ENCODE measurements around the gene COA3.
"Not testable (repeated sequence)": the region's sequence is repeated elsewhere in the genome, so short reads cannot be mapped to it uniquely, and the experiment has no call there.

The COA3 gene

GRCh38 chr17:42780851-42781638 lies 17.5 kb downstream of the COA3 start:
- DNase-seq, result no peak

GRCh38 chr17:42779936-42780850 lies 18.3 kb downstream of the COA3 start, which contains the start of gene WNK4:
Gene WNK4, plus strand, starts transcription at chr17:42780610. Its CDS starts 89 bp downstream, at chr17:42780699.
- peak; percentile 53 for DNase-seq

- DNase-seq, result peak; percentile 31
Observed at GRCh38 chr17:42779304-42779935, 19.1 kb downstream of the COA3 start.

GRCh38 chr17:42778570-42778969 lies 19.9 kb downstream of the COA3 start:
- no peak for DNase-seq

GRCh38 chr17:42775534-42776098 lies 22.9 kb downstream of the COA3 start:
- DNase-seq, result peak; percentile 25

- peak; percentile 56 for DNase-seq
Observed at GRCh38 chr17:42774066-42774745, 24.3 kb downstream of the COA3 start.

GRCh38 chr17:42773290-42774035 lies 25.0 kb downstream of the COA3 start, which contains the start of gene VPS25:
Gene VPS25, plus strand, starts transcription at chr17:42773449. Its CDS starts 27 bp downstream, at chr17:42773476.
- peak; percentile 86 for DNase-seq

GRCh38 chr17:42772945-42773289 lies 25.6 kb downstream of the COA3 start:
- DNase-seq, result no peak

- DNase-seq, result not testable (repeated sequence)
Observed at GRCh38 chr17:42769964-42770363, 28.5 kb downstream of the COA3 start.

- not testable (repeated sequence) for DNase-seq
Observed at GRCh38 chr17:42768006-42768405, 30.5 kb downstream of the COA3 start.

- DNase-seq, result no peak
Observed at GRCh38 chr17:42767512-42767911, 31.0 kb downstream of the COA3 start.

- no peak for DNase-seq
Observed at GRCh38 chr17:42766124-42766523, 32.4 kb downstream of the COA3 start.

GRCh38 chr17:42761638-42762037 lies 36.9 kb downstream of the COA3 start:
- DNase-seq, result no peak

- no peak for DNase-seq
Observed at GRCh38 chr17:42760652-42761581, 37.6 kb downstream of the COA3 start, which contains the start of gene RAMP2. Gene RAMP2, plus strand, starts transcription at chr17:42761227. Its CDS starts 35 bp downstream, at chr17:42761262.

GRCh38 chr17:42759982-42760651 lies 38.4 kb downstream of the COA3 start:
- DNase-seq, result no peak

GRCh38 chr17:42754782-42755181 lies 43.7 kb downstream of the COA3 start:
- no peak for DNase-seq

GRCh38 chr17:42751628-42752027 lies 46.9 kb downstream of the COA3 start:
- no peak for DNase-seq

GRCh38 chr17:42750739-42751344 lies 47.7 kb downstream of the COA3 start:
- DNase-seq, result no peak
